ENCODE results near the gene DNAJC11.
"Not testable (repeated sequence)": the region's sequence is repeated elsewhere in the genome, so short reads cannot be mapped to it uniquely, and the experiment has no call there.

The DNAJC11 gene, protein sequence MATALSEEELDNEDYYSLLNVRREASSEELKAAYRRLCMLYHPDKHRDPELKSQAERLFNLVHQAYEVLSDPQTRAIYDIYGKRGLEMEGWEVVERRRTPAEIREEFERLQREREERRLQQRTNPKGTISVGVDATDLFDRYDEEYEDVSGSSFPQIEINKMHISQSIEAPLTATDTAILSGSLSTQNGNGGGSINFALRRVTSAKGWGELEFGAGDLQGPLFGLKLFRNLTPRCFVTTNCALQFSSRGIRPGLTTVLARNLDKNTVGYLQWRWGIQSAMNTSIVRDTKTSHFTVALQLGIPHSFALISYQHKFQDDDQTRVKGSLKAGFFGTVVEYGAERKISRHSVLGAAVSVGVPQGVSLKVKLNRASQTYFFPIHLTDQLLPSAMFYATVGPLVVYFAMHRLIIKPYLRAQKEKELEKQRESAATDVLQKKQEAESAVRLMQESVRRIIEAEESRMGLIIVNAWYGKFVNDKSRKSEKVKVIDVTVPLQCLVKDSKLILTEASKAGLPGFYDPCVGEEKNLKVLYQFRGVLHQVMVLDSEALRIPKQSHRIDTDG

DNA sequence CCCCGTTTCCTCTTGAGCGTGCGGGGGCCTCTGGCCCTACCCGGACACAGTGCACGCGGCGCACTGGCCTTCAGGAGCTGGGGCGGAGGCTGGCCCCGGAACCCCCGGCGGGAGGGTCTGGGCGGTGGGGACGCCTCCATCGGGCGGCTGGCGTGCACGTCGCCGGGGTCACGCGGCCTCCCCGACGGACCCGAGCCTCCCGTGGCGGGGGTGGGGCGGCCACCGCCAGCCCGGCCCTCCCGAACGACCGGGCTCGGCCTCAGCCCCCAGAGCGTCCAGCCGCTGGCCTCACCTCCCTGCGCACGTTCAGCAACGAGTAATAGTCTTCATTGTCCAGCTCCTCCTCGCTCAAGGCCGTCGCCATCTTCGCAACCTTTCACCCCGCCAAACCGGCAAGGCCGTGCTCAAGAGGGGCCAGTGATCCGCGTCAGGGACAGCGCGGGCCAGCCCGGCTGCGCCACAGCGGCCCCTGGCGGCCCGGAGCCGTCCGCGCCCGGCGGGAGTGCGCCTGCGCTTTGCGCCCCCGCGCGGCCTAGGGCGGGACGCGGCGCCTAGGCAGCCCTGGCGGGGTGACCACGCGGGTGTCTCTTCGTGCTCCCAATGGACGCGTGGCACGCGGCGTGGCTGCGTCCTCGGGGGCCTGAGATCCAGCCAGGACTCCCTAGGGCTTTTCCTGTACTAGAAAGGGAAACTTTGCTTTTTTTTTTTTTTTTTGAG lies at the start of gene DNAJC11:
TSS of gene DNAJC11 (minus strand) at position 380 of the 717 bp plus-strand sequence. CDS start at position 364, 16 bp downstream.
- peak; percentile 82 for DNase-seq (ENCODE audit: low read depth, low spot score)

DNA sequence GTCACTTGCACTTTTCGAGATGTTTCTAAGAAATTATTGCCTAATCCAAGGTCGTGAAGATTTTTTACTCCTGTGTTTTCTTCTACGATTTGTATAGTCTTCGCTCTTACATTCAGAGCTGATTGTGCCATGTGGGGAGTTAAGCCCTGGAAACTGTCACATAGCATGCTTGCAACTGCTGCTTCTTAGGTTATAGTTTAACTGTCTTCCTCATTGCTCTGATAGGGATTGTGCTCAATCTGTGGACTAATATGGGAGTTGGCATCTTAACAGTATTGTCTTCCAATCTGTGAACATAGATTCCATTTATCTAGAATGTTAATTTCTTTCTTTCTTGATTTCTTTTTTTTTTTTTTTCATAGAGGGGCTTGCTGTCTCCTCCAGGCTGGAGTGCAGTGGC lies 48.9 kb upstream of the DNAJC11 start:
- DNase-seq (ENCODE audit: low read depth, low spot score) = no peak

DNA sequence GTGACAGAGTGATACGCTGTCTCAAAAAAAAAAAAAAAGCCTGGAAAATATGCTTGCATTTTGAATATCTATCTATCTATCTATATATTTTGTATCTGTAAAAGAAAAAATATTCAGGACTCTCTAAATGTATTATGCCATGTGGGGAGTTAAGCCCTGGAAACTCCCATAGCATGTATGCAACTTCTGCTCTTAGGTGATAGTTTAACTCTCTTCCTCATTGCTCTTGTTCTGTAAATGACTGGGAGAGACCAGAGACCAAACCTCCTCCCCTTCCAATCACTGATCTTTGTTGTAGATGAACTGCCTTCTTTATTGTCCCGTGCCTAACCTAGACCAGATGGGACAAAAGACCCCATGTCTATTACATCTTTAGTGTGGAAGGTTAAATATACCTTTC lies 46.1 kb upstream of the DNAJC11 start:
- DNase-seq (ENCODE audit: low read depth, low spot score) = no peak

DNA sequence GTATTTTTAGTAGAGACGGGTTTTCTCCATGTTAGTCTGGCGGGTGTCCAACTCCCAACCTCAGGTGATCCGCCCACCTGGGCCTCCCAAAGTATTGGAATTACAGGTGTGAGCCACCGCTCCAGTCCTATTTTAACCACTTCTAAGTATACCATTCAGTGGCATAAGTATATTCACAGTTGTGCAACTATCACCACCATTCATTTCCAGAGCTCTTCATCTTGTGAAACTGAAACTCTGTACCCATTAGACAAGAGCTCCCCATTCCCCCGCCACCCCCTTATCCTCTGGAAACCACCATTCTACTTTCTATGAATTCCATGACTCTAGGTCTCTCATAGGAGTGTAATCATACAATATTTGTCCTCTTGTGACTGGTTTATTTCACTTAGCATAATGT lies 43.5 kb upstream of the DNAJC11 start:
- no peak for DNase-seq (ENCODE audit: low read depth, low spot score)

DNA sequence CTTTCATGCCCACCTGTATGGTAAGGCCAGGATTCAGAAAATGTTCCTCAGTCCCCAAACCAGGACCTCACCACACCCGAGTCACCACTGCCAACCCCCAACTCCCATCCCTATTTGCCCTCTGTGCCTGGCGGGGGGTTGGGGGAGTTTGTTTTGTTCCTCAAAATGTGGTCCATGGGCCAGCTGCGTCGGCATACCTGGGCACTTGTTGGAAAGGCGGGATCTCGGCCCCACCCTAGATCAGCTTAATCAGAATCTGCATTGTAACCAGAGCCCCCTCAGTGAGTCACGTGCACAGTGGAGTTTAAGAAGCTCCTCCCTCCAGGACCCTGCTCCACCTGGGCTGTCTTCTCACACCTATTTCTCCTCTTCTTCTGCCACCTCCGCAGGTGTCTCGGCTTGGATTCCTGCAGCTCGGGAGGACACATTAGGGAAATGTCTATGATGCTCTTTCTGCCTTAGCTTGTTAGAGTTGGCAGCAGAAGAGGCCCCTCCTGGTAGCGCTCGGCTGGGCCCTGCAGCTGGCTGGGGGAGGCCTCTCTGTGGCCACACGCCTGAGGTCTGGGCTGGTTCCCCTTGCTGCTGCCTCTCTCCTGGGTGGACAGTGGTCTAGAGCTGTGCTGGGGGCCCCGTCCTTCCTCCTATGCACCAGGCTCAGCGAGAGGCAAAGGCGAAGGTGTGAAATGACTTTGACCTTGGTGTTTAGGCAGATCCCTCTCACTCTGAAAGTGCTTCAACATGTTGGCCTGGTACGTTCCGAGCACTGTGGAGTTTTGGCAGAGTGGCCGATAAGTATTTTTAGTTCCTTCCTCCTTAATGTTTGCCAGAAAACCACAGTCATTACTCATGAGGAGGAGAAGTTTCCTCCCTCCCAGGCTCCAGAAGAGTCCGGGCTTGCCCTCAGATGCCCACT lies 41.8 kb upstream of the DNAJC11 start:
- DNase-seq (ENCODE audit: low read depth, low spot score) = no peak

DNA sequence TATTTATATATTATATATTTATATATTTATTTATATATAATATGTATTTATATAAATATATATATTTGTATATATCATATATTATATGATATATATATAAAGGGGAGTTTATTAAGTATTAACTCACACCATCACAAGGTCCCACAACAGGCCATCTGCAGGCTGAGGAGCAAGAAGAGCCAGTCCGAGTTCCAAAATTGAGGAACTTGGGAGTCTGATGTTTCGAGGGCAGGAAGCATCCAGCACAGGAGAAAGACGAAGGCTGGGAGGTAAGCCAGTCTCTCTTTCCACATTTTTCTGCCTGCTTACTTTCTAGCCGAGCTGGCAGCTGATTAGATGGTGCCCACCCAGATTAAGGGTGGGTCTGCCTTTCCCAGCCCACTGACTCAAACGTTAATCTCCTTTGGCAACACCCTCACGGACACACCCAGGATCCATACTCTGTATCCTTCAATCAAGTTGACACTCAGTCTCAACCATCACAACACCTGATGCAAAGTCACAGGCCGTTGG lies 41.1 kb upstream of the DNAJC11 start:
- DNase-seq (ENCODE audit: low read depth, low spot score) = not testable (repeated sequence)

DNA sequence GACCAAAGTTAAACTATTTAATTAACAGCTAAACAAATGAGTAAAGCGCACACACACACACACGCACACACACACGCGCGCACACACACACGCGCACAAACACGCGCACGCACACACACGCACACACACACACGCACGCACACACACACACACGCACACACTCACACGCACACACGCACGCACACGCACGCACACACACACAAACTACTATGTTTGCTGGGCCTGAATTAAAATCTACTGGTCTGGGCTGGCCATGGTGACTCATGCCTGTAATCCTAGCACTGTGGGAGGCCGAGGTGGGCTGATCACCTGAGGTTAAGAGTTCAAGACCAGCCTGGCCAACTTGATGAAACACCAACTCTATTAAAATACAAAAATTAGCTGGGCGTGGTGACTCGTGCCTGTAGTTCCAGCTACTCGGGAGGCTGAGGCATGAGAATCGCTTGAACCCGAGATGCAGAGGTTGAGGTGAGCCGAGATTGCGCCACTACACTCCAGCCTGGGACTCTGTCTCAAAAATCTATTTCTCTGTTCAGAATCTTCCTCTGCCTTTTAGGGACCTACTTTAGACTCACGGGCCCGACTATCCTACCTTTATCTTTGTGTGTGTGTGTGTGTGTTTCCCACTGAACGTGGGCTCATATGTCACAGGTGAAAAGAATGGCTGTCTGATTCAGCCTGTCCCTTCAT lies 37.5 kb upstream of the DNAJC11 start:
- DNase-seq (ENCODE audit: low read depth, low spot score) = no peak

DNA sequence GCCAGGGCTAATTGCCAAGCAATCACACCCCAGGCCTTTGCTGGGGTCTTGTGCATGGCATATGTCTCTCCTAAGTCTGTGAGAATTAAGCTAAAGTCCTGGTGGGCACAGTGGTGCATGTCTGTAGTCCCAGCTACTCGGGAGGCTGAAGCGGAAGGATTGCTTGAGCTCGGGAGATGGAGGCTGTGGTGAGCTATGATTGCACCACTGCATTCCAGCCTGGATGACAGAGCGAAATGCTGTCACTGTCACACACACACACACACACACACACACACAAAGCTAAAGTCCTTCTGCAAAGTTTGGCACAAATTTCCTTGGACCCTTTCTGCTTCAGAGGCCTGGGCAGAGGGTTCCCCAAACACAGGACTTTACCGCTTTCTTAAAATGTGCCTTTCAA lies 31.3 kb upstream of the DNAJC11 start:
- DNase-seq (ENCODE audit: low read depth, low spot score) = no peak

DNA sequence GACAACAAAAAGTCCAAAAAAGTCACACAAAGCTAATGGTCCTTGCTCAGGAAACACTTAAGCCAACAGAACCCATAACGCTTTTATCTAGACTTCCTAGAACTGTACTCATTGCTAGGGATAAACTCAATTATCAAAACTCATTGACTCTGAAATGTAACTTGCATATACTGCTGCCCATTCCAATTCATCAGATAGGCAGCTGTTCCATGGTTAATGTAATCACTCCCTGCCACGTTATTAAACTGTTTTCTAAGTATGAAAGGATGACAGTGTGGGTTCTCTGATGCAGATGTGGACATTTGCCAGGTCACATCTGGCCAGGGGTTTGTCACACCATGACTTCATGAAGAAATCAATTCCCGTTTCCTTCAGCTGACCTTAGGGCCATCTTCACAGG lies 30.3 kb upstream of the DNAJC11 start:
- no peak for DNase-seq (ENCODE audit: low read depth, low spot score)

DNA sequence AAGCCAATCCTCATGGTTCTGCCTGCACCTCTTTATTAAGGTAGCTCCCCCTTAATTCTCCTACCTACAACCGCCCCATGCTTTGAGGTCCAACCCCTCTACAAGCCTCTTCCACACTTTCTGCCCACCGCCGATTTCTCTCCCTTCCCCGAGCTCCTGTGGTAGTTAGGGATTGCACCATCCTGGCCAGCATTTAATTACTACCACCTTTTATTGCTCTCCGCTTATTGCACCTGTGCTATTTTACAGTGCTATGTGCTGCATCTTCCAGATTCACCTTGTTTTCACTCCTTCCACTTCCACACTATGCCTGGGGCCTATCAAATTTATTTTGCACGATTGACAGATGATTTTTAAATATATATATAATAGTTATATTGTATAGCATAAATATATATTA lies 29.3 kb upstream of the DNAJC11 start:
- DNase-seq (ENCODE audit: low read depth, low spot score) = no peak

DNA sequence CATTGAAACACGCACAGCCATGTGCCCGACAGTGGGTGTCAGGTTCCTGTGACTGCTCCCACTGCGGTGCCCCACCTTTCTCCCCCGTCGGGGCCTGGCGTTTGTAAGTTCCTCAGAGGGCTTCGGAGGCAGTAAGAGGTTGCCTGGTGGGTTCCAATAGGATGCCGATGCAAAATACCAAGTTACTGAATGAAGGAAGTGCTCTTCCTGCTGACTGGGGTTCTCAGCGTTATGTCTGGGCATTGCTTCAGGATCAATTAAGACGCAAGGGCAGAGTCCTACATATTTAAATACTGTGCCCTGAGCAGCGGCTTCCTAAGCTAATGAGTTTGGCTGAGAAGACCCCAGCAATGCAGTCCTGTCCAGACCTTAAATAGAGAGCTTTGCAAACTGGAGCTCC lies 28.9 kb upstream of the DNAJC11 start:
- no peak for DNase-seq (ENCODE audit: low read depth, low spot score)

DNA sequence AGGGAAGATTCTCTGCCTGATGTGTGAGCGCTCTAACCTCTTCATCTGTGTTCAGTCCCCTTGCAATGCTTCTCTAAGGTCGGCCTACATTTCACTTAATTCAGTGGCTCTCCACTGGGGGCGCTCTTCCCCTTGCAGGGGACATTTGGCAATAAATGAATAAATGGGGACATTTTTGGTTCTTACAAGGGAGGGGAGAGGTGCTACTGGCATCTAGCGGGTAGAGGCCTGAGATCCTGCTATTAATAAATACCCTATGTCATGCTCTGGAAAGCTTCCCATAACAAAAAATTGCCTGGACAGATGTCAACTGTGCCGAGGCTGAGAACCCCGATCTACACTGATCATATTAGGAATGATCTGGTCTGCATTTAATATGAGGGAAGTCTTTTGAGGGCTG lies 25.9 kb upstream of the DNAJC11 start:
- peak; percentile 33 for DNase-seq (ENCODE audit: low read depth, low spot score)

DNA sequence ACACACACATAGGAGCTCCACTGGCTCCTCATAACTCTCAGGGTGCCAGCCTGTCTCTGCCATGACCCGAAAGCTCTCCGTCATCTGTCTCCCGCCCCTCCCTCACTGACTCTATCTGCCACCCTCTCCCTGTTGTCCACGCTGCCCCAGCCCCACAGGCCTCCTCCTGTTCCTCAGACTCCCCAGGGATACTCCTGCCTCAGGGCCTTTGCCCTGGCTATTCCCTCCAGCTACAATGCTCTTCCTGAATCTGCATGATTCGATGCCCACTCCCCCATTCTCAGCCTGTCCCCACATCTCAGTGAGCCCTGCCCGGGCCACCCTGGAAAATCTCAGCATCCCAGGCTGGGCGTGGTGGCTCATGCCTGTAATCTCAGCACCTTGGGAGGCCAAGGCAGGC lies 24.6 kb upstream of the DNAJC11 start:
- DNase-seq (ENCODE audit: low read depth, low spot score) = no peak

DNA sequence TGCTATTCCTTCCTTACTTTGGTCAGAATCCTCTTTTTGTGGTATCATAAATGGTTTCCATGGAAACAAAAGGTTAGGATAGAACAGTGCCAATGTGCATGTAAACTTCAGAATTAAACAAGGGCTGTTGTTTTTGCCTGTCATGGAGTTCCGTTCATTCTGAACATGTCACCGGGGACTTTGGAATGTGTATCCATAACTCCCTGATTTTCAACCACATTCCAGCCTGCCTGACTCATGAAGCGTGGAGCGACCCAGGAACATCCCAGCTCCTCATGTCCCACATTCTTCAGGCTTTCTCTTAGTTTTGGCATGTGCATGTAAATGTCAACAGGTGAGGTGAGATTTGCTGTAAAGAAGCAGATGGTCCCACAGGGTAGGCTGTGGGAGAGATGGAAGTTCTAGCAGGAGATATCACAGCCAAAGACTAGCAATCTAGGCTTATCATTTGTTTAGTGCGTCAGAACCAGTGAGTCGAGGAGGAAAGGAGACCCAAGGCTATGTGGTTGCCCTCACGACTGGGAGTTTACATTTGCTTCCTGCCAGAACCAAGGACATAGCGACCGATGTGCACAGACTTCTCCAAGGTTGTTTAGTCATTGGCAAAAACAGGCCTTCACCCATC lies 23.0 kb upstream of the DNAJC11 start:
- no peak for DNase-seq (ENCODE audit: low read depth, low spot score)

DNA sequence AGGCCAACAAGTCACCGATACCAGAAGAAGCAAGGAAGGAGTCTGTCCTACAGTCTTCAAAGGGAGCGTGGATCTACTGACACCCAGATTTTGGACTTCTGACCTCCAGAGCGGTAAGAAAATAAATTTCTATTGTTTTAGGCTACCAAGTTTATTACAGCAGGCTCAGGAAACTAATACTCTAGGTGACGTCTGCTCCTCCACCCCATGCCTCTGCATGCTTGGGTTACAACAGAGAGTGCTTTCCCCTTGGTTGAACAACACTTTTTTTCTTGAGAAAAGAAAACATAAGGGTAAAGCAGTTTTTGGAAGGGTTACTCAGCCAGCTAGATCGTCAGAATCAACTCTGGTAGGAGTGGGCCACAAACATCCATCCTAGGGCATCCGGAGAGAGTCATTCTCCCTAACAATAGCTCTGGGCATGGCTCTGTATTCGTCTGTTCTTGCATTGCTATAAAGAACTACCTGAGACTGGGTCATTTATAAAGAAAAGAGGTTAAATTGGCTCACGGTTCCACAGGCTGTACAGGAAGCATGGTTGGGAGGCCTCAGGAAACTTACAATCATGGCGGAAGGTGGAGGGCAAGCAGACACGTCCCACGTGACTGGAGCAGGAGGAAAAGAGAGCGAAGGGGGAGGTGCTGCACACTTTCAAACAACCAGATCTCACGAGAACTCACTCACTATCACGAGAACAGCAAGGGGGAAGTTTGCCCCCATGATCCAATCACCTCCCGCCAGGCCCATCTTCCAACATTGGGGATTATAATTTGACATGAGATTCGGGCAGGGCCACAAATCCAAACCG lies 22.2 kb upstream of the DNAJC11 start:
- DNase-seq (ENCODE audit: low read depth, low spot score) = no peak

DNA sequence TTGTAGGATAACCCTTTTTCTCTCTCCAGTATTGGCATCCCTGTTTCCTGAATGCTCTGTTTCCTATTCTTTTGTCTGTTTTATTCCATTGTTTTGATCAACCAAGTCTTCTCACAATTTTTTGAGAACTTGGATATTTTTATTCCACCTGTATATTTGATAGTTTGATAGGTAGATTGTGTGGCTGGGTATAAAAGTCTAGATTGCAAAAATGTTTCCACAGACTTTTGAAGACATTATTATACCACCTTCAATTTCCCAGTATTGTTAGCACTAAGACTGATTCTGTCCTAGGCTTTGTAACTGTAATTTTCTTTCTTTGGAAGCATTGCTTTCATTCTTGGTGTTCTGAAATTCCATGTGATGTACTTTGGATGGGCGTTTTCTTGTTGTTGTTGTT lies 9.6 kb upstream of the DNAJC11 start:
- DNase-seq (ENCODE audit: low read depth, low spot score) = no peak

DNA sequence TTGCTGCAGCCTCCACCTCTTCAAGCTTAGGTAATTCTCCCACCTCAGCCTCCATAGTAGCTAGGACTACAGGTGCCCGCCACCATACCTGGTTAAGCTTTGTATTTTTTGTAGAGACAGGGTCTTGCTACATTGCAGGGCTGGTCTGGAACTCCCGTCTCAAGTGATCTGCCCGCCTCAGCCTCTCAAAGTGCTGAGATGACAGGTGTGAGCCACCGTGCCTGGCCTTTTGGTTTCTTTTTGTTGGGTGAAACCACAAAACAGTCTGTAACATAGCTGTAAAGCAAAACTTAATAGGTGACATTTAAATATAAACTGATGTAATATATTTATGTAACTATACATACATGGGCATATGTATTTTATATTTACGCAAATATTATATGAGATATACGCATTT lies 3.1 kb upstream of the DNAJC11 start:
- no peak for DNase-seq (ENCODE audit: low read depth, low spot score)

DNA sequence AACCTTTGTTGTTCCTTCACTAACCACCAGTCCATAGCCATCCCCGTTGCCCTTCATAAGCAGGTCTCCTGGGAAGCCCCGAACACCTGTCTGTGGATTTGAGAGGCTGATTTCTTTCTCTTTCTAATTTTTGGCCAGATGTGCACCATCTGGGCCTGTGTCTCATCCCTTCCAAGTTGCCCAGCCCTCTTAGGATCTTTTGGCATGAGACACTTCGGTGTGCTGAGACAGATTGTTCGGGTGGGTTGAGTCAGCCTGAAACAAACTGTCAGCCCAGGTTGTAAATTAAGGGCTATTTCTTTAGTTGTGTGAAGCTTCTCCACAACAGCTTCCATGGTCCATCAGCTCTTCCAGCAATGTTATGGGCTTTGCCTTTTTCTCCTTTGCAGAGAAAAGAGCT lies 1.4 kb upstream of the DNAJC11 start:
- no peak for DNase-seq (ENCODE audit: low read depth, low spot score)

DNA sequence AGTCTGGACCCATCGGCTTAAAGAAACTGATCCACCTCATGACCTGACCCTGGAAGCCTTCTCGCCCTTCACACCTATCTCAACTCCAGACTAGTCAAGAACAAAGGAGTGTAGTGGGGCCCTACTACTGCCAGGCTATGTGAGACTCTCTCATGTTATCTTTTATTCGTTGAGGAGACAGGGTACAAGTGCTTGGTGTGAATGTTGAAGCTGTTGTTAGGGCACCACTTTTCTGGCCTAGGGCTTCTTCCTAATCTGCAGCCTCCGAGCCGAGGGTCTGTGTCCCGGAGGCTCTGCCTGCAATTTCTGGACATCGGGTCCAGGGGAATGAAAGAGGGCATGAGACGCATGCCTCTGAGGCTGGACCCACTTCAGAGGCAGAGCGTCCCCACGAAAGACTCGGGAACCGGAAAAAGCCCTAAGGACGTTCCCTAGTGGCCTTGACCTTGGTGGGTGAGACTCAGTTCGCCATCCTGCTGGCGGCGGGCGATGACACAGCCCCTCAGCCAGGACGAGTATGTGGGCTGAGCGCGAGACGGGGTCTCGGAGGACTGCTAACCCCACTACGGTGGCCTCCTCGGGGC lies 671 bp downstream of the DNAJC11 start:
- DNase-seq (ENCODE audit: low read depth, low spot score) = no peak
